ENCODE data around the gene HOXB3. TPM values are rescaled to one million over a fixed set of nuclear protein-coding genes. Genes with fewer than 3 reads are reported as not detected.
A peak's percentile ranks its signal among the peaks of the same experiment; 100 is the strongest.

HOXB3 gene
- polyA plus RNA-seq, 1 of the 3 experiments (the other 2 are of a cell fraction) = 0.46 TPM

GRCh38 chr17:48503747-48504146 lies 86.3 kb downstream of the HOXB3 start:
- no peaks in the 10 kb centered on the region for H3K4me1 ChIP-seq (ENCODE audit: control insufficient read depth in 1 of 2, insufficient read depth in 2 of 2, low read depth in 1 of 2, low read length in 1 of 2)
- no peak for DNase-seq
- H3K9me3 ChIP-seq = no peaks in the 10 kb centered on the region
- H3F3A ChIP-seq (replicated peaks; ENCODE audit: insufficient read depth) = no peaks in the 10 kb centered on the region
- H3K4me2 ChIP-seq = no peak overlapping the region
- no peaks in the 10 kb centered on the region for H3K79me2 ChIP-seq (ENCODE audit: insufficient read depth)
- no peak overlapping the region for H3K4me3 ChIP-seq (ENCODE audit: low read depth in 2 of 2, low read length in 1 of 2)
- no peak overlapping the region for H3K9ac ChIP-seq
- no peak for TF ChIP-seq ZBTB33 (IDR thresholded peaks at IDR 0.05; ENCODE audit: borderline replicate concordance, low read depth)
- no peak for TF ChIP-seq FOSL2 (IDR thresholded peaks at IDR 0.05; ENCODE audit: borderline replicate concordance, low read depth)
- TF ChIP-seq, protein P1, sequence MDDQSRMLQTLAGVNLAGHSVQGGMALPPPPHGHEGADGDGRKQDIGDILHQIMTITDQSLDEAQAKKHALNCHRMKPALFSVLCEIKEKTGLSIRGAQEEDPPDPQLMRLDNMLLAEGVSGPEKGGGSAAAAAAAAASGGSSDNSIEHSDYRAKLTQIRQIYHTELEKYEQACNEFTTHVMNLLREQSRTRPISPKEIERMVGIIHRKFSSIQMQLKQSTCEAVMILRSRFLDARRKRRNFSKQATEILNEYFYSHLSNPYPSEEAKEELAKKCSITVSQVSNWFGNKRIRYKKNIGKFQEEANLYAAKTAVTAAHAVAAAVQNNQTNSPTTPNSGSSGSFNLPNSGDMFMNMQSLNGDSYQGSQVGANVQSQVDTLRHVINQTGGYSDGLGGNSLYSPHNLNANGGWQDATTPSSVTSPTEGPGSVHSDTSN (IDR thresholded peaks at IDR 0.05) = peak; percentile 29
- TF ChIP-seq NFIC (IDR thresholded peaks at IDR 0.05; ENCODE audit: borderline replicate concordance) = no peak
- no peaks in the 10 kb centered on the region for H3K36me3 ChIP-seq (replicated peaks in 1 of 2; ENCODE audit: control insufficient read depth in 1 of 2, insufficient read depth in 2 of 2, low read length in 1 of 2)
- H2AFZ ChIP-seq (ENCODE audit: low read depth) = no peak overlapping the region
- no peaks in the 10 kb centered on the region for H3K9me2 ChIP-seq
- H3K27ac ChIP-seq (ENCODE audit: low read depth in 2 of 2, low read length in 1 of 2) = no peak overlapping the region
- no peaks in the 10 kb centered on the region for H4K20me1 ChIP-seq (ENCODE audit: insufficient read depth)
- POLR2A ChIA-PET = no interaction called here
- CTCF ChIA-PET = interaction anchor here (1.3 to 1.6 kb wide), 3 partner anchors 11 to 47 kb away, joined by 3 to 7 read pairs (median 3); no protein-coding TSS in a partner anchor
- H3K27me3 ChIP-seq (ENCODE audit: insufficient read depth) = peaks cover 63% of the 10 kb centered on the region
- 26% methylated on average over 5 of the region's 5 CpGs for WGBS (ENCODE audit: low lambda C conversion rate)

DNA sequence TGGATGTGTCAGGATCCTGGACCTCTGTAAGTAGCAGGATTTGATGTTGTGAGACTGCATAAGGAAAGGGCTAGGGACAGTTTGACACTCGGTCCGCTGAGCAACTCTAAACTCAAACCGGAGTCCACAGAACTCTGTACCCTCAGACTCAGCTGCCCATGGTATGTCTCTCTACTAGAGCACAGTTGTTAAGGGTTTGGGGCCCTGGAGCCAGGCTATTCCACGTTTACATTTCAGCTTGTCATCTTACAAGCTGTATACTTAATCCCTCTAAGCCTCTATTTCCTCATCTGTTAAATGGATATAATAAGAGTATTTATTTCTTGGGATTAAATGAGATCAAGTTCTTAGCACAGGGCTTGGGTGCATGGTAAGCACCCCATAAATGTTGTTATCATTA lies 87.1 kb downstream of the HOXB3 start:
- H3K27me3 ChIP-seq (ENCODE audit: insufficient read depth) = peaks cover 63% of the 10 kb centered on the region
- H3F3A ChIP-seq (replicated peaks; ENCODE audit: insufficient read depth) = no peaks in the 10 kb centered on the region
- DNase-seq = no peak
- H3K9me3 ChIP-seq = no peaks in the 10 kb centered on the region
- H3K79me2 ChIP-seq (ENCODE audit: insufficient read depth) = no peaks in the 10 kb centered on the region
- no peaks in the 10 kb centered on the region for H3K9me2 ChIP-seq
- no peak overlapping the region for H3K4me2 ChIP-seq
- H3K4me1 ChIP-seq (ENCODE audit: control insufficient read depth in 1 of 2, insufficient read depth in 2 of 2, low read depth in 1 of 2, low read length in 1 of 2) = no peaks in the 10 kb centered on the region
- ChIA-PET POLR2A (no interaction called here), CTCF (interaction anchor here (1.3 to 1.6 kb wide), 3 partner anchors 13 to 46 kb away, joined by 3 read pairs; no protein-coding TSS in a partner anchor)
- H2AFZ ChIP-seq (ENCODE audit: low read depth) = no peak overlapping the region
- H3K9ac ChIP-seq = no peak overlapping the region
- H3K36me3 ChIP-seq (replicated peaks in 1 of 2; ENCODE audit: control insufficient read depth in 1 of 2, insufficient read depth in 2 of 2, low read length in 1 of 2) = no peaks in the 10 kb centered on the region
- H3K27ac ChIP-seq (ENCODE audit: low read depth in 2 of 2, low read length in 1 of 2) = no peak overlapping the region
- H3K4me3 ChIP-seq (ENCODE audit: low read depth in 2 of 2, low read length in 1 of 2) = no peak overlapping the region
- H4K20me1 ChIP-seq (ENCODE audit: insufficient read depth) = no peaks in the 10 kb centered on the region
- WGBS (ENCODE audit: low lambda C conversion rate) = 31% methylated on average over 4 of the region's 4 CpGs
- TF ChIP-seq RCOR1 (IDR thresholded peaks at IDR 0.05; ENCODE audit: low read length) = no peak
- no peak for TF ChIP-seq USF2 (IDR thresholded peaks at IDR 0.05; ENCODE audit: borderline replicate concordance, low read depth, low read length)
- no peak for TF ChIP-seq ELF1 (IDR thresholded peaks at IDR 0.05)
- TF ChIP-seq EZH2phosphoT487 (IDR thresholded peaks at IDR 0.05; ENCODE audit: borderline replicate concordance, low read depth) = no peak
- no peak for TF ChIP-seq EP300 (IDR thresholded peaks at IDR 0.05; ENCODE audit: borderline replicate concordance in 1 of 2, low read depth in 1 of 2, low read length in 1 of 2)
- no peak for TF ChIP-seq IRF3 (IDR thresholded peaks at IDR 0.05; ENCODE audit: low read depth, low read length)
- TF ChIP-seq USF1 (IDR thresholded peaks at IDR 0.05; ENCODE audit: borderline replicate concordance, low read depth) = no peak
- no peak for TF ChIP-seq RXRA (IDR thresholded peaks at IDR 0.05; ENCODE audit: borderline replicate concordance, low read depth)
- no peak for TF ChIP-seq FOSL2 (IDR thresholded peaks at IDR 0.05; ENCODE audit: borderline replicate concordance, low read depth)
- no peak for TF ChIP-seq FOXM1 (IDR thresholded peaks at IDR 0.05; ENCODE audit: low read depth)
- no peak for TF ChIP-seq NFIC (IDR thresholded peaks at IDR 0.05; ENCODE audit: borderline replicate concordance)
- no peak for TF ChIP-seq GABPA (IDR thresholded peaks at IDR 0.05; ENCODE audit: low read depth)
- no peak for TF ChIP-seq SIN3A (IDR thresholded peaks at IDR 0.05; ENCODE audit: borderline replicate concordance, low read depth, low read length)
- no peak for TF ChIP-seq CHD2 (IDR thresholded peaks at IDR 0.05; ENCODE audit: low read length, partially characterized antibody)
- TF ChIP-seq, protein P1 (IDR thresholded peaks at IDR 0.05) = no peak
- TF ChIP-seq FOXJ3 (CRISPR knock-in tag; IDR thresholded peaks at IDR 0.05) = no peak
- no peak for TF ChIP-seq ZBTB33 (IDR thresholded peaks at IDR 0.05; ENCODE audit: borderline replicate concordance, low read depth)
